Lung (tissue), 12 donors: ENCODE data around the gene INTS7. TPM values are rescaled to one million over a fixed set of nuclear protein-coding genes. Genes with fewer than 3 reads are reported as not detected.

Experiments
- ATAC-seq: fragments of 200-7000 bp; cut with Tn5 transposase; one replicate; pipeline ENCODE4 v1.9.1; 2020; ENCODE audit warnings: moderate number of reproducible peaks; ENCODE audit not compliant: insufficient read depth, low FRiP score
- DNase-seq, 3 donors: peaks; one replicate each; pipeline ENCODE4 v3.0.0-alpha.2; 2013 to 2017
- H3K27ac ChIP-seq, 2 donors: one replicate each; pipeline ENCODE4 v1.5.1; 2013; ENCODE audit warnings: mild to moderate bottlenecking in 2 of 2, moderate library complexity in 2 of 2, control low read depth in 1 of 2, inconsistent platforms in 1 of 2, low read depth in 1 of 2, low read length in 1 of 2
- H3K27me3 ChIP-seq, 3 donors: one replicate each; pipeline ENCODE4 v1.5.1; 2013; ENCODE audit warnings: low read length in 2 of 3; ENCODE audit not compliant: control insufficient read depth in 3 of 3, insufficient read depth in 3 of 3
- H3K36me3 ChIP-seq, 4 donors: one replicate each; pipeline ENCODE4 v1.5.1; 2013; ENCODE audit warnings: low read length in 4 of 4, mild to moderate bottlenecking in 1 of 4, moderate library complexity in 1 of 4; ENCODE audit not compliant: control insufficient read depth in 4 of 4, insufficient read depth in 4 of 4
- H3K4me1 ChIP-seq, 5 donors: one replicate each; pipeline ENCODE4 v1.5.1; 2013; ENCODE audit warnings: low read length in 5 of 5, mild to moderate bottlenecking in 2 of 5, moderate library complexity in 1 of 5; ENCODE audit not compliant: control insufficient read depth in 5 of 5, insufficient read depth in 5 of 5
- H3K4me3 ChIP-seq: one replicate; pipeline ENCODE4 v1.5.1; 2013; ENCODE audit warnings: mild to moderate bottlenecking, control low read depth, moderate library complexity
- H3K9ac ChIP-seq, 2 donors: one replicate each; pipeline ENCODE4 v1.5.1; 2013; ENCODE audit warnings: low read length in 2 of 2, control low read depth in 1 of 2; ENCODE audit not compliant: insufficient read depth in 1 of 2
- H3K9me3 ChIP-seq, 4 donors: one replicate each; pipeline ENCODE4 v1.5.1; 2013; ENCODE audit warnings: low read length in 3 of 4, mild to moderate bottlenecking in 1 of 4, moderate library complexity in 1 of 4; ENCODE audit not compliant: control insufficient read depth in 4 of 4, insufficient read depth in 3 of 4
- WGBS, 2 donors: extraction: QIAGEN DNeasy Blood & Tissue Kit; methylation state at CpG; one replicate each; pipeline ENCODE4 v1.1.7; 2013; 5-methylcytosine and 5-hydroxymethylcytosine counted together
- polyA plus RNA-seq, 2 donors: library from polyadenylated mRNA; stranded (reverse); fragments of 200-250 nt; gene quantifications; one replicate each; pipeline ENCODE4 v1.2.1, GENCODE V29; 2013
- total RNA-seq, 2 donors: library from RNA; depleted of rRNA in 1 of 2; stranded (reverse); fragments of >200 nt in 1 of 2; gene quantifications; one replicate each; pipeline ENCODE4 v1.2.1, GENCODE V29; 2014 to 2021
- TF ChIP-seq, protein P1 (sequence below): IDR thresholded peaks from 2 replicates; pipeline ENCODE4 v1.5.1; 2012; ENCODE audit warnings: mild to moderate bottlenecking; ENCODE audit errors: control extremely low read depth, extremely low read depth
- donor health status: control.
- donor health status: control.
- donor health status: Bipolar disorder and iron deficiency.
- donor health status: healthy.
- donor health status: DM: yes; HTN: yes; CAD: no.

The INTS7 gene
- total and polyA plus RNA-seq, 4 donors, result 6.4 to 18.9 (median 11.8) TPM

DNA sequence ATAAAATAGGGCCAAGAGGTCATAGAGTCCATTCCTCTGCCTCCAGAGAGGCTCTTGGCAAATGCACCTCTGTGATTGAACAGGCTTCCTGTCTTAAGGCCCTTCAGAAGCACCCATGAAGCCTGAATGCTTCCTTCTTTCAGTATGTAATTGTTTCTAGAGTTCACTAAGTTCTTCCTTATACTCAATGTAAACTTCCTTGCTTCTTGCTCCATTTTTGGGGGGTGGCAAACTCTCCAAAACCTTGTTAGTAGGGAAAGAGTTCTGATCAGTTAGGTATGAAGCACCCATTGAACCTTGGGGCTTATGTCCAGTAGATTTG is 102.5 kb downstream of the INTS7 start:
- no peak for ATAC-seq

DNA sequence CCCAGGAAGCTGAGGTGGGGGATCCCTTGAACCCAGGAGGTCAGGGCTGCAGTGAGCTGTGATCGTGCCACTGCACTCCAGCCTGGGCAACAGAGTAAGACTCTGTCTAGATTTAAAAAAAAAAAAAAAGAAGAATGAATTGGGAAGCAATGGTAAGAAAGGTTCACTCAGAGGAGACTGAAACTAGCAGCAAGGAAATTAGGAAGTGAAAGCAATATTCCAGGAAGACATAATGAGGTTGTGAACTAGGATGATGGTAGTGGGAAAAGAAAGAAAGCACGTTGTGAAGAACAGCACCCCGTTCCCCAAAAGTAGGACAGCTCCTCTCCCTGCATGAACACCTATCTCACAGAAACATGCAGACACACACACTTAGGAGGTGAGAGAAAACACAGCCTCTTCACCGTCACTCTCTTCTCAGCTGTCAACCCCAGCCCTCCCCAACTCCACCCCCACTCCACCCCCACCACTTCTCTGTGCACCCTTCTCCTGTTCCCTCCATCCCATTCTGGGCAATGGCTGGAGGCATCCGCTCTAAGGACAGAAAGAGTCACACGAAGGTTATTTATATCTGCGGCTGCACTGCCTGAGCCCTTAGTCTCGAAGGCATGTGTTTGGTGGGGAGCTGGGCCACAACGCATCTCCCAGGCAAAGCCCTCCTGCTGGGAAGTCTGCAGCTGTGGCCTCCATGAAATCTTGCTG is 103.0 kb downstream of the INTS7 start:
- H3K36me3 ChIP-seq, result no peaks in the 10 kb centered on the region
- WGBS, 2 donors, result 71 to 78% methylated on average over 9 of the region's 9 CpGs
- no peak overlapping the region for H3K9ac ChIP-seq
- peaks cover 0 to 17% (median 0%) of the 10 kb centered on the region in 3 donors for H3K27me3 ChIP-seq
- no peaks in the 10 kb centered on the region for H3K9me3 ChIP-seq
- no peak overlapping the region for H3K4me3 ChIP-seq
- DNase-seq, result no peak
- no peak for ATAC-seq
- H3K27ac ChIP-seq, result no peak overlapping the region
- TF ChIP-seq, protein P1, sequence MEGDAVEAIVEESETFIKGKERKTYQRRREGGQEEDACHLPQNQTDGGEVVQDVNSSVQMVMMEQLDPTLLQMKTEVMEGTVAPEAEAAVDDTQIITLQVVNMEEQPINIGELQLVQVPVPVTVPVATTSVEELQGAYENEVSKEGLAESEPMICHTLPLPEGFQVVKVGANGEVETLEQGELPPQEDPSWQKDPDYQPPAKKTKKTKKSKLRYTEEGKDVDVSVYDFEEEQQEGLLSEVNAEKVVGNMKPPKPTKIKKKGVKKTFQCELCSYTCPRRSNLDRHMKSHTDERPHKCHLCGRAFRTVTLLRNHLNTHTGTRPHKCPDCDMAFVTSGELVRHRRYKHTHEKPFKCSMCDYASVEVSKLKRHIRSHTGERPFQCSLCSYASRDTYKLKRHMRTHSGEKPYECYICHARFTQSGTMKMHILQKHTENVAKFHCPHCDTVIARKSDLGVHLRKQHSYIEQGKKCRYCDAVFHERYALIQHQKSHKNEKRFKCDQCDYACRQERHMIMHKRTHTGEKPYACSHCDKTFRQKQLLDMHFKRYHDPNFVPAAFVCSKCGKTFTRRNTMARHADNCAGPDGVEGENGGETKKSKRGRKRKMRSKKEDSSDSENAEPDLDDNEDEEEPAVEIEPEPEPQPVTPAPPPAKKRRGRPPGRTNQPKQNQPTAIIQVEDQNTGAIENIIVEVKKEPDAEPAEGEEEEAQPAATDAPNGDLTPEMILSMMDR, result no peak
- H3K4me1 ChIP-seq, result peaks cover 0 to 8% (median 7%) of the 10 kb centered on the region in 5 donors

More for the DNA sequence above, 102.5 kb downstream of the INTS7 start:
- Histone ChIP-seq H3K4me1 (peaks cover 0 to 8% (median 7%) of the 10 kb centered on the region in 5 donors), H3K27ac (no peak overlapping the region), H3K9me3 (no peaks in the 10 kb centered on the region), H3K36me3 (no peaks in the 10 kb centered on the region), H3K9ac (no peak overlapping the region), H3K27me3 (peaks cover 0 to 17% (median 0%) of the 10 kb centered on the region in 3 donors), H3K4me3 (no peak overlapping the region)
- TF ChIP-seq, protein P1, result no peak
- DNase-seq, result no peak

DNA sequence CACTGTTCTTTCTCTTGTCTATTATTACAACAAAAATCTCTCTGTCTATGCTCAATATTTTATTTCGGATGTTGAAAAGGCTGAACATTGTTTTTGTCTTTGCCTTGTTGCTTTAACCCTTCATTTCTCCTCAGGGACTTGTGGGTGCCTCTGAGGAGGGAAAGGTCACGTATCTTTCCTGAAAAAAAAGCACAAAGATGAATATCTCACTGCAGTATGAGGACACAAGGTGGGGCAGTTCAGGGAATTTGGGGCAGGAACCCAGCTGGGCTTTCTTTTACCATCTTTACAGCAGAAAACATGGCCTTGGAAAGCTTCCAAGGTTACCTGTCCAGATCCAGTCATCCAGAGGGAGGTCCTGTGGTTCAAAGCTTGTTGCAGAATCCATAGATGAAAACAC is 105.7 kb downstream of the INTS7 start:
- whole genome bisulfite sequencing, 2 donors, result 89 to 98% methylated on average over 2 of the region's 2 CpGs
- ATAC-seq (no peak), DNase-seq (no peak)
- TF ChIP-seq, protein P1, result no peak
- Histone ChIP-seq H3K36me3 (no peaks in the 10 kb centered on the region), H3K4me3 (no peak overlapping the region), H3K9ac (no peak overlapping the region), H3K4me1 (peaks cover 0 to 8% (median 7%) of the 10 kb centered on the region in 5 donors), H3K9me3 (no peaks in the 10 kb centered on the region), H3K27me3 (peaks cover 0 to 27% (median 0%) of the 10 kb centered on the region in 3 donors), H3K27ac (no peak overlapping the region)
